GM19372 (cell line): ENCODE results near the gene SYCP2.
"Not testable (repeated sequence)": the region's sequence is repeated elsewhere in the genome, so short reads cannot be mapped to it uniquely, and the experiment has no call there.

Source experiments
- ATAC-seq: cut with Tn5 transposase; IDR thresholded peaks from one replicate; pipeline ENCODE4 v1.9.1; 2021; ENCODE audit warnings: mild to moderate bottlenecking, low read depth, moderate library complexity; ENCODE audit not compliant: unreplicated experiment

Gene SYCP2

DNA sequence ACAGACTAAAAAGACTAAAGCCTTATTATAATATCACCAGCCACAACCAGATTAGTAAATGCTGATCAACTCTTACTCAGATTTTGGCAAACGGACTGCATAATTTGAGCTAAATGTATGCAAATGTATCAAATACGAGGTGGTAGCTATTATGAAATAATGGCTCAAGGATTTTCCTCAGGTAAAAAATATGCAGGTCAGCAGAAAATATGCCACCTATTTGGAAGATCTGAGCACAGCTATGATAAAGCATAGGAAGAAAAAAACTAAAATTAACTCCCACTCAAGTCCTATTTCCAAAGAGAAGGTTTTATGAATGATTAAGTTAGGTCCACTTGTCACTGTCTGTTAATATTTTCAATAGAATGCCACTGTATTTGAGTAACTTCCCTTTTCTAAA is 22.4 kb downstream of the SYCP2 start:
- ATAC-seq, result no peak

DNA sequence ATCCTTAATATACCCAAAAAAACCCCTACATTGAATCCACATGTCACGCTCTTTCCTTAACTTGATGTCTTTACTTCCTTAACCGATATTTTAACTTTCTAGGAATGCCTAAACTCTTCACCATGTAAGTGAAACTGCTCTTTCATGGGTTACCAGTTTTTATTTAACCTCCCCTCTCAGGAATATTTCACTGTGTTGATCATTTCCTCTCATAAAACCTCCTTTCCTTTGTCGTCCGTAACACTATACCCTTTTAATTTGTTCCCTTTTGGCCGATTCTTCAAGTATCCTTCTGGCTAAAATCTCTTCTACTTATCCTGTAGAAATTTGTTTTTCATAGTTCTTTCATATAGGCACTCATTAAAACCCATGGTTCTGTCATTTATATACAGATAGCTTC is 24.6 kb downstream of the SYCP2 start:
- no peak for ATAC-seq

- ATAC-seq, result no peak
Observed at GRCh38 chr20:59903621-59904020, 29.8 kb downstream of the SYCP2 start.

- ATAC-seq, result no peak
Observed at GRCh38 chr20:59902470-59902869, 31.0 kb downstream of the SYCP2 start.

DNA sequence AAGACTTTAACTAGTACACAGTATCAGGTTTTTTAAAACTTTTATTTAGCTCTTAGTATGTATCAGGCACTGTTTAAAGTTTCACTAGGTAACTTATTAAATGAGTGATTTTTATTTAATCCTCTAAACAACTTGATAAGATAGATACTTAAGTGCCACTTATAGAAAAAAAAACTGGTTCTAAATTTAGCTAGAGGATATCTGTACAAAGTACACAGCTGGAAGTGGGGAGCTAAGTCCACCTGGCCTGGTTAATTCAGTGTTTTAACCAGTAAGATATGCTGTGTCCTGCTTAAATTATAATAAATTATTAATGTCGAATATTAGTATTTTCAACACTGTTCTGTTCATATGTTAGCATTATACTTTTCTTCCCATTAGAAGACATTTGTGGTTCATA is 37.5 kb downstream of the SYCP2 start:
- ATAC-seq, result no peak

DNA sequence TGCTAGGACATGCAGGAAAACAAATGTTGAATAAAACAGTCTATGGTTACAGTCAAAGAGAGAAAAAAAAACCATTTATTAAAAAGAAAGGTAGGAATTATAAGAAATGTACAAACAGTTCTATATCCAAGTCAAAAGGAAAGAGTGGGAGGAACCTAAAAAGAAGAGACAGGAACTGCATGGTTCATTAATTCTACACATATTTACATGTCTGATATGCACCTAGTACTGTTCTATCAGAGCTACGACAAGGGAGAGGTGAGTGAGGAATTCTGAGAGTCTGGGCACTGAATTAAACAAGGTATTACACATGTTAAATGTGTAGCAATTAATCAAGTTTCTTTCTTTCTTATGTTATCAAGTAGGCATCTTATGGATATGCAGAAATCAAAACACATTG is 41.9 kb downstream of the SYCP2 start:
- no peak for ATAC-seq

GRCh38 chr20:59890035-59890434 is 43.4 kb downstream of the SYCP2 start:
- ATAC-seq, result not testable (repeated sequence)

DNA sequence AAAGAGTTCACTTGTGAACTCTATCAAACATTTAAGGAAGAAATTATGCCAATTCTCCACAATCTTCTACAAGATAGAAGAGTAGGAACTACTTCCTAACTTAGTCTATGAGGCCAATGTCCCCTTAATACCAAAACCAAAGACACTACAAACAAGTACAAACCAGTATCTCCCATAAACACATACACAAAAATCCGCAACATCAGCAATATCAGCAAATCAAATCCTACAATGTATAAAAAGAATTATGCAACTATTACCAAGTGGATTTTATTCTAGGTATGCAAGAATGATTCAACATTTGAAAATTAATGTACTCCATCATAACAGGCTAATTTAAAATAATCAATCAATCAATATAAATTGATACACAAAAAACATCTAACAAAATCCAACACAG is 45.4 kb downstream of the SYCP2 start:
- no peak for ATAC-seq

DNA sequence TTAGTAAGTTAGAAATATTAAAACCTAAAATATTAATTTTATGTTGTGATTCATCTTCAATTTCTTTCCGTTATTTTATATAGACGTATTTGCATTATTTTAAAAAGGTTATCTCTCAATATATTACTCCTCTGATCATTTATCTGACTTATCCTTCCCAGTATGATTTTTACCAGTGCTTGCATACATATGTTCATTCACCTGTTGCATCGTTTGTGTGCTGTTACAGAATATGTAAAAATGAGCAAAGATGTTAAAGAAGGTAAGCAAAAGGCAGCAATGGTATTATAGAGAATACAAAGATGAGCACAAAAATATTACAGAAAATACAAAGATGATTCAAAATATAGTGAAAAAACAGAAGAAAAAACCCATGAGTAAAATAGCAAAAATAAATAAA is 48.9 kb downstream of the SYCP2 start:
- no peak for ATAC-seq

DNA sequence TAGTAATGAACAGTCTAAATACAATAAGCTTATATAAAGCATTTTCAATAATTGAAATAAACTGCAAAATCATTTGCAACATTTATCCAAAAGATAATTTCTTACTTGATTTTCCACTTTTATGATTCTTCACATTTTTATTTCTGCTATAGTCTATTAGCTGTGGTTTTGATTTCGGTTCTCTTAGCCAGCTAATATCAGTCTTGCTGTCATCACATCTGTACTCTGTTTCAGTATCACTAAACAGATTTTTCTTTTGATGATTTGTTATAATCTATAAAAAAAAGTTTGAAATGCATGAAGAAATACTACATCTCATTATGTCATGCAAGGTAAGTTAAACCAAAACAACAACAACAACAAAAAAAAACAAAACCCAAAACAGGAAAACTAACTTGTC is 53.2 kb downstream of the SYCP2 start:
- no peak for ATAC-seq

- no peak for ATAC-seq
Observed at GRCh38 chr20:59873409-59873808, 60.0 kb downstream of the SYCP2 start.

- no peak for ATAC-seq
Observed at GRCh38 chr20:59871096-59871495, 62.3 kb downstream of the SYCP2 start.

GRCh38 chr20:59866338-59866737 is 67.1 kb downstream of the SYCP2 start:
- ATAC-seq, result no peak

DNA sequence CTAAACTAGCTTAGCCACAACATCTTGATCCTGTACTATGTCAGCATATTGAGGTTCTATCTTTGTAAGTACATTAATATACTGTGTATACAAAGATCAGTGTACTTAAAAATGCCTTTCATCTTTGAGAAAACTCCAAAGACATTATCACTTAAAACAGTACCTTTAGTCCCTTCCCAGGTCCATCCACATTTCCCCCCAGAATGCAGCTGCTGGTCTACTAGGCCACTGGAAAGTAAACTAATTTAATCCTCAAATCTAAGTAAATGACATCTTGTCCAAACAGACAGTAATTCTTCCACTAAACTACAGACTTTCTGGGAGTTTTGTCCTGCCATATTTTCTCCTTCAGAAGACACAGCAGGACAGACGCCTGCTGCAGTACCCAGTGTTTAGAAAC is 68.7 kb downstream of the SYCP2 start:
- ATAC-seq, result no peak

DNA sequence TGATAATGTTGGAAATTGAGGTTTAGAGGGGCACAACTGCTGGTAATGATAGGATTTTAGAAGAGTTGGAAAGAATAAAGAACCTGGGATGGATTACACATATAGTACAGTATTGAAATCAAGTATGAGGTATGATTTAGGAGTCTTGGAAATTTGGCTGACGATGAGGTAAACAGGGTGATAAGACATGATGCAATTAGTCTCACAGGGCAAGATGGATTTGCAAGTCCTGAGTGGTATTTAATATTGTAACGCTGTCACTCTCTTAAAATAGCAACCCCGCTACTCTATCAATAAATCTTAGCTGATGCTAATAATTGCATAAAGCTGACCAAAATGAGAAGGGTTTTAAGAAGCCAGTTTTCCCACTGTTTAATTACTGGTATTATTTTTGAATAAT is 70.4 kb downstream of the SYCP2 start:
- no peak for ATAC-seq

DNA sequence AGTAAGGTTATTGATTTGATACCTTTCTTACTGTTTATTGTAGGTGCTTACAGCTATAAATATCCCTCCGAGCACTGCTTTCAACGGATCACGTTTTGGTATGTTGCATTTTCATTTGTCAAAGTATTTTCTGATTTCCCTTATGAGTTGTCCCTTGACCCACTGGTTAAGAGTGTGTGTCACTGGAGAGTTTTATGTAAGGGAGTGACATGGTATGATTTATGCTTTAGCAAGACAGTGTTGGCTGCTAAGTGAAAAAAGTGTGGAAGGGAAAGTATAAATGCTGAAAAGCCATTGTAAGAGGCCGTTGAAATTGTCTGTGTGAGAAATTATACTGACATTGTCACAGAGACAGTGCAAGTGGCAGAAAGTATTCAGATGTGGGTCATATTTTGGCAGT is 72.0 kb downstream of the SYCP2 start:
- no peak for ATAC-seq

- ATAC-seq, result no peak
Observed at GRCh38 chr20:59858425-59858824, 75.0 kb downstream of the SYCP2 start.

DNA sequence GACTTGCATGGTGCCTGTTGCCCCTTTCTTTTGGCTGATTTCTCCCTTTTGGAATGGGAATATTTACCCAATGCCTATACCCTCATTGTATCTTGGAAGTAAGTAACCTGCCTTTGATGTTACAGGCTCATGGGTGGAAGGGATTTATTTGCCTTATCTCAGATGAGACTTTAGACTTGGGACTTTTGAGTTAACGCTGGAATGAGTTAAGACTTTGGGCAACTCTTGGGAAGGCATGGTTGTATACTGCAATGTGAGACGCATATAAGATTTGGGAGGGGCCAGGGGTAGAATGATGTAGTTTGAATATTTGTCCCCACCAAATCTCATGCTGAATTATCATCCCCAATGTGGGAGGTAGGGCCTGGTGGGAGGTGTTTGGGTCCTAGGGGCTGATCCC is 75.5 kb downstream of the SYCP2 start:
- ATAC-seq, result no peak

DNA sequence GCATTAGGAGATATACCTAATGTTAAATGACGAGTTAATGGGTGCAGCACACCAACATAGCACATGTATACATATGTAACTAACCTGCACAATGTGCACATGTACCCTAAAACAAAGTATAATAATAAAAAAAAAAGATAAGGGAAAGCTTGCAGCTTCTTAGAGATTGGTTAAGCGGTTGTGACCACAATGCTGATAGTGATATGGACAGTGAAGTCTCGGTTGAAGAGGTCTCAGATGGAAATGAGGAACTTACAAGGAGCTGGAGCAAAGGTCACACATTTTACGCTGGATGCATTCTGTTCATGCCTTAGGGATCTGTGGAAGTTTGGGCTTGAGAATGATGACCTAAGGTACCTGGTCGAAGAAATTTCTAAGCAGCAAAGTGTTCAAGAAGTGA is 76.5 kb downstream of the SYCP2 start:
- not testable (repeated sequence) for ATAC-seq

DNA sequence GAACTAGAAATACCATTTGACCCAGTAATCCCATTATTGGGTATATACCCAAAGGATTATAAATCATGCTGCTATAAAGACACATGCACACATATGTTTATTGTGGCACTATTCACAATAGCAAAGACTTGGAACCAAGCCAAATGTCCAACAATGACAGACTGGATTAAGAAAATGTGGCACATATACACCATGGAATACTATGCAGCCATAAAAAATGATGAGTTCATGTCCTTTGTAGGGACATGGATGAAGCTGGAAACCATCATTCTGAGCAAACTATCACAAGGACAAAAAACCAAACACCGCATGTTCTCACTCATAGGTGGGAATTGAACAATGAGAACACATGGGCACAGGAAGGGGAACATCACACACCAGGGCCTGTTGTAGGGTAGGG is 76.9 kb downstream of the SYCP2 start:
- ATAC-seq, result not testable (repeated sequence)

DNA sequence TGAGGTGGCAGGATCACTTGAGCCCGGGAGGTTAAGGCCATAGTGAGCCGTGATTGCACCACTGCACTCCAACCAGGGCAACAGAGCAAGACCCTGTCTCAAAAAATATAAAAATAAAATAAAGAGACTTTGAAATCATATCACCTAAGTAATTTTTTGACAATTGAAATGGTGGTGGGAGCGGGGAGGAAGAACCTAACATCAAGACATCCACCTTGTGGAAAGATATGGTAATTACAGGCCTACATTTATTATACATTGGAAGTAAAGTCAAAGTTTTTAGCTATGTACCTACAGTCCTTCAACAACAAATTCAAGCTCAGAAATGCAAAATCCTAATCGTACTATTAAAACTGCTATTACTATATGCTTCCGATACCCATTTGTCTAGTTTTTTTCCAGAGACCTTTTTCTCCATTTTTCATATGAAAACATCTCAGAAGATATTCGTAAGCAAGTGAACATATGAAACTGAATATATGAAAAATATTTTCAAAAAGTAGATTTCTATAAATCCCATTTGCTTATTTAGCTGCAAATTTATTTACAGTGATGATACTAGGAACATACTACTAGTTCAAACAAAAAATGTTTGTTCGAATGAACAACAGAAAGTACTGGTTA is 83.3 kb downstream of the SYCP2 start:
- no peak for ATAC-seq

DNA sequence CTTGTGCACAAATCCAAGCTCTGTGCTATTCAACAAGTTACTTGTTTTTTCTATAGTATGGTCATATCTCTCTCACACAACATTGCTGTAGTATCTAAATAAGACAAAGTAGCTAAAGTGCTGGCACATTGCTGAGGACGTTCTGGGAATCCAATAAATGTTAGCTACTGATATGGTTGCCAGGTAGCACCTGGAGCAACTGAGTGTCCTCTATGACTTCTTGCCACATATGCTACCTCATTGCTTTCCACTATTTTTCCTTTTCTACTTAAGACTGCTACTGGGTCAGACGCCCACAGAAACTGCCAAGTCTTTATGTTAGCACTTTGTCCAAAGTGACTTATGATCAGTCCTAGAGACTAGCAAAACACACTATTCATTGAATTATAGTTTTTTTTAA is 85.3 kb downstream of the SYCP2 start:
- no peak for ATAC-seq

- no peak for ATAC-seq
Observed at GRCh38 chr20:59845472-59845871, 88.0 kb downstream of the SYCP2 start.
